Activated effector memory CD4-positive, alpha-beta T cell treated with anti-CD3 and anti-CD28 coated beads, Interleukin-2, amount 50 U/mL, for 16 hours (primary cell): ENCODE data around the gene DSPP.
A peak's percentile ranks its signal among the peaks of the same experiment; 100 is the strongest.
"Not testable (repeated sequence)": the region's sequence is repeated elsewhere in the genome, so short reads cannot be mapped to it uniquely, and the experiment has no call there.

Source experiments
- DNase-seq: peaks from one replicate; pipeline ENCODE4 v3.0.0-alpha.2; 2020

DSPP gene

DNA sequence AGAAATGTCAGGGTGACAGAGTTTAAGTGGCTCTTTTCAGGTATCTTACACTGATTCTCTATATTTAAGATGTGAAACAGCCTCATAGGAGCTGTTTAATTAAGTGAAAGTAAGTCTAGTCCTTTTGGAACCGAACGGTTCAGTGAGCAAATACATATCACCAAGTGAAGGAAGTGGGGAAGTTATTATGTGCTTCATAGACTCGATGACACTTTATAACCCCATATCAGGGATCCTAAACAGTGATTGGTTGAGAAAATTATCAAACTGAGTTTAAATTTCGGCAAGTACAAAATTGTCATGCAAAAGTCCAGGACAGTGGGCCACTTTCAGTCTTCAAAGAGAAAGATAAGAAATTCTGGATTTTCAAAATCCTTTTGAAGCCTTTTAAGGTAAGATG, at the start of gene DSPP:
TSS of gene DSPP (plus strand) at position 301 of the 400 bp plus-strand sequence. CDS start 2,380 bp downstream, outside the sequence.
- DNase-seq: no peak

DNA sequence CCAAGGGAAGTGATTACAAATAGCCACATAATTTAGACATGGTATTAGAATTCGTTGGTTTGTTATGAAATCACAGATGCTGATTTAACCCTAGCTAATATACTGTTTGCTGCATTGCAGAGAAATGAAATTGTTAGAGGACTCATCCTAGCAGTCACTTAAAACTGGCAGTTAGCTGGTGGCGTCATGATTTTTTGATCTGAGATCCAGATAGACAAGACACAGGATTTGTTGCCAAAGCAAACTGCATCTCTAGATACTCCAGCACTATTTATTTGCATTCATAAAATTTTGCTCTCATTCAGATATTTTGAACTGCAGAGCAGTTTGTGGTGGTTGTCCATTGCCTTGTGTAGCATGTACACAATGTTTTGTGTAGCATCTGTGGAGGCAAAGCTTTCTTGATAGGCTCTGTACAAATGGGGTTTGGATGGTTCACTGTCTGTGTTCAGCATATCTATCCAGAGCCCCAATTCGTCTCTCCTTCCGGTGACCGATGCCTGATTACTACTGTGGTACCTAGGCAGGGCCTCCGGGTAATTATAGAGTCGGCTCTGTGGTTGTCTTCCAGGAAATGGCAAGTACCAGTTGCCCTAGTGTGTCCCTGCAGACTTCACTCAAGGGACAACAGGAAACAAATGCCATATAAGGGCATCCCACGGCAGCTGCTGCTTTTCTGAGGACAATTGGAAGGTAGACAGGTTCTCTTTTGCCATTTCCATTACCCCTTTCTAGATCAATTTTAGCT, 49.1 kb upstream of the DSPP start:
- peak; percentile 64 for DNase-seq

DNA sequence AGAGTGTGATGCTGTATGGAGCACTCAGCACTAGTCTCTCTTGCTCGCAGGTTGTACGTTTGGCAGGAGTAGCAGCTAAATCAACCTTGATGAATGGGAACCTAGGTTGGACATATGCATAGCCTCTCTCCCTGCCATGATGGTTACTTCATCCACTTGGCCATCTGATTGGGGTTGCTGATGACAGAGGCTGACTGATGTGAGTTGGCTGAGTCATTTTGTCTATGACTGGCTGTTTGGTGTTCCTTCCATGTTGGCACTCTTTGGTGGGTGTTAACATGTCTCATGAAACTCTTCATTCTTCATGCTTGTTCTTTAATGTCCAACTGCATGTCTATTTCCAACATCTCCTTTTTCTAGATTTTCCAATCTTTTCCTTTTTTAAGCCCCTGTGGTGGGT, 47.5 kb upstream of the DSPP start:
- no peak for DNase-seq

DNA sequence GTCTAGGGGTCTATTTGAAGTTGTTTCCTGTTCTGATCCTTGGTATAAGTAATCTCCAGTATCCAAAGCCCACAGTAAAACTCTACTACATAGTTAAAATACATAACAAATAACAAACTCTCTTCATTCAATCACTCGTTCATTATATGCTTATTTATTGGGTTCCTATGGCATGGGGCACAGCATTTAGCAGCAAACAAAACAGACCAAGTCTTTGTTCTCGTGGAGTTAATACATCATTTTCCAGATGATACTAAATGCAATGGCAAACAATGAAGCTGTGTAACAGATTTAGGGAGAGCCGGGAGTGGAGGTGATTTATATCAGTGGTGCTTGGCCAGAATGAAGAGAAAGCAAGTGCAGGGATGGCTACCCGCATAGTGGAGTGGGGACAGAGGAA, 42.6 kb upstream of the DSPP start:
- DNase-seq: no peak

DNA sequence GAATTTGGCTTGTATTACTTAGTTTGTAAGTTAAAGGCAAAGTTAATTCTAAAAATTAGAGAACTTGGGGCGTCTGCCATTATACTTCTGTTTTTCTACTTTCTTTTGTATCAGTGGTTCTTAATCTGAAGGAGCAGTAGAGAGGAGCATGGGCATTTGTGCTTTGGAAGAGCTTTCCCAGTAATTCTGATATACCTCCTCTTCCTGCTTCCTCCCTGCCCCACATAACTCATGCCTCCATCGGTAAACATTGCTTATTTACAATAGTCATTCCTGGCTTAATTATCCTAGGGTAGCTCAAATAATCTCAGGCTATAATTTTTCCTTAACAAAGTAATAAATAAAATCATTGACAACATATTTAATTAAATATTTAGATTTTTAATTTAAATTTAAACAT, 42.1 kb upstream of the DSPP start:
- DNase-seq: no peak

DNA sequence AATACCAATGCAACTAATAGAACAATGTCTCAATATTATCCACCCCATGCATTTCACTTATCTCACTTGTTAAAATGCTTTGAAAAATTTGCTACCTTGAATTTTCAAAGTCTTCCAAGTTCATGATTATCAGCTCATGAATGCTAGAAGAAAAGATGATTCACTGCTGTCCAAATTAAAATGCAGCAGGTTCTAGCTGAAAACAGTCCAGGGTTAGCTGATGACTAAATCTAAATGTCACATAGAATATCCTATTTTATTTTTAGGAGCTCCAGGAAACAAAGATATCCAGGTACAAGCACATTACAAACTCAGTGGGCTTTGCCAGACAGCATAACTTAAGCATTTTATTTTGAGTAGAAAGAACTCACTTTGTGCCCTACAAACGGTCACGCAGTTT, 41.1 kb upstream of the DSPP start:
- no peak for DNase-seq

DNA sequence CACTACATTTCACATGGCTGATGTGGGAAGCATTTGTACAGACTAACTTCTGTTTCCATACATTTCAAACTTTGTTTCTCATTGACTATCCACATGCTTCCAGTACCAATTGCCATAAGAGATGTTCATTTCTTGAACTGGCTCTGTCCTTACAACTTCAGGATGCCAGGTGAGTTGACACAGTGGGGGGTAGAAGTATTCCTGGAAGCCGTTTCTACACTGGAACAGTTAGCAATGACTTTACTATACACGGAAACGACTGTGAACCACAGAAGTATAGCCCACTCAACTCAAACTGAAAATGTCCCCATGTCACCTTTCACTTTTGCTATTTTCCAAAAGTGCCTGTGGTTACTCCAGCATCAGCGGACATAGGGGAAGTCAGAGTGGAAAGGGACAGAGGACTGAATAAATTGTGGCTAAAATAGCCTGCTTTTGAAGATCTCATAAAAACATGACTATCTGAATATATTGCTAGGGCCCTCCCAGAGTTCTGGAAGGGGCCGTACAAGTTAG, 38.0 kb upstream of the DSPP start:
- no peak for DNase-seq

DNA sequence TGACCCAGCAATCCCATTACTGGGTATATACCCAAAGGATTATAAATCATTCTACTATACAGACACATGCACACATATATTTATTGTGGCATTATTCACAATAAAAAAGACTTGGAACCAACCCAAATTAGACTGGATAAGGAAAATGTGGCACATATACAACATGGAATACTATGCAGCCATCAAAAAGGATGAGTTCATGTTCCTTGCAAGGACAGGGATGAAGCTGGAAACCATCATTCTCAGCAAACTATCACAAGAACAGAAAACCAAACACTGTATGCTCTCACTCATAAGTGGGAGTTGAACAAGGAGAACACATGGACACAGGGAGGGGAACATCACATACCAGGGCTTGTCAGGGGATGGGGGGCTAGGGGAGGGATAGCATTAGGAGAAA, 34.0 kb upstream of the DSPP start:
- not testable (repeated sequence) for DNase-seq

DNA sequence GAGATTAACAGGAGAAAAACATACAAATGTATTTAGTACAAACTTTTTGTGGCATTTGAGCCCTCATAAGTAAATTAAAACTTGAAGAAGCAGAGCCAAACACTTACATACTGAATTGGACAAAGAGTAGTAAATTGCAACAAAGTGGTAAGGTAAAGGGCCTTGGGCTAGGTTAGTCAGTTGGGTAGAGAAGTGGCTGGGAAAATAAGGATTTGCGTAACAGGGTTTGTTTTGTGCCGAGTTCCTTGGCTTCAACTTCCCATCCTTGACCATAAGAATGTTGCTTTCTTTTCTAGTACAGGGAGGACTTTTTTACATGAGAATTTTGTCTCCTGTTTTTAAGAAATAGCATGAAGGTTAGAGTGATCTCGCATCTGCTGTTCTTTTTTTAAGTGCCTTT, 33.3 kb upstream of the DSPP start:
- DNase-seq: no peak

DNA sequence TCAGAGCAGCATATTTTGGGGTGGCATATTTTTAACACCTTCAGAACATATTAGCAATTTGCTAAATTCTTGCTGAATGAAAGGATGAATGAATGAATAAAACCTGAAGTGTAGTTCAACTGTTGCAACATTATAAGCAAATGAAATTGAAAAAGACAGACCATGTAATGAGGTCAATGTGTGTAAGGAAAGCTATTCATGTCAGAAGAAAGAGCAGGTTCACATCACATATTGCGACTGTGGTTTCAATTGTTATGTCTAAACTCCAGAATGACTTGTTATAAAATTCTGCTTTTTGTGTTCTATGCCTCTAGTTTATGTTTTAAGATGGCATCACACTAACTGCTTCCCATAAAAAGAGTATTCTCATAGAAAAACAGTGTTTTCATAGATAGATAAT, 32.9 kb upstream of the DSPP start:
- DNase-seq: no peak

DNA sequence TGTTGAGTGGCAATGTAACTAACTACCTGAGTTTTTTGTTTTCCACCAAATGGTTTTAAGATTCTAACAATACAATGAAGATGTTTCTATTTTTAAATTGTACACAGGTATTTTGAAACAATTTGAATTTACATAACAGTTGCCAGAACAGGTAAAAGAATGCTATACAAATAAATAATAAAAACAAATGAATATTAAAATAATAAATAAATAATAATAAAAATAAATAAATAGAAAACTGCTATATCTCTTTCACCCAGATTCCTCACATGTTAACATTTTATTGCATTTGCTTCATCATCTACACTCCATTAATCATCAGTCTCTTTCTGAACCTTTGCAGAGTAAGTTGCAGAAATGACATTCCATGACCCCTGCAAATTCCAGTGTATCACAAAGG, 32.3 kb upstream of the DSPP start:
- DNase-seq: no peak

DNA sequence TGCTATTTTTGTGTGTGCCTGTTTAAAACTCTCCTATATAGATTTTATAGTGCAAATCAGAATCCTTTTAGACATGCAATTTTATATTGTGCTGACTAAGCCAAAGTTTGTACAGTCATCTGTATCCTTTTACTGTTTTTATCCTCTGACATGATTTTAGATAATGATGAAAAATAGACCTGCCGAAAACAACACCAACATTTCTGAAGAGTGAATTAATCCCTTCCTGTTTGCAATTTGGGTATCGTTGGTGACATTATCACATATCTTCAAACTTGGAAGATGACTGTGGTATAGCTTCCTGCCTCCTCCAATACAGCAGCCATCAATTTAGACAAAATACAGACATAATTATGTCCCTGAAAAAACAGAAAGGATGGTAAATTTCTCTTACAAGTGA, 28.9 kb upstream of the DSPP start:
- no peak for DNase-seq

DNA sequence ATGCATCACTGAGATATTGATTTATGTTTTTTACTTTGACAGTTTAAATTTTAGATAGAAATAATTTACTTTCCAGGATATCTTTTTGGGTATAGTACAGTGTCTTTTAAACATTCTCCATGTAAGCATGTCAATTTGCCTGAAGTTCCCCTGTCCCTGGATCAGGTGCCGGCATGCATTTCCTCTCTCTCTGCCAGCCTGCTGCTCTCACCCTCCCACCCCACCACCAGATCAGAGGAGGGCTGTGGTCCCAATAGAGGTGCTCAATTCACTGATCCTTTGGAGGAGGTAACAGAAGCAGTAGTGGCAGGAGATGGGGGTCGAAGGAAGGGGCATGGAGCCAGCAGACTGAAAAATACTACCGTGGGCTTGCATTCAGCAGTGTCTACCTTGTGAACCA, 28.3 kb upstream of the DSPP start:
- no peak for DNase-seq

DNA sequence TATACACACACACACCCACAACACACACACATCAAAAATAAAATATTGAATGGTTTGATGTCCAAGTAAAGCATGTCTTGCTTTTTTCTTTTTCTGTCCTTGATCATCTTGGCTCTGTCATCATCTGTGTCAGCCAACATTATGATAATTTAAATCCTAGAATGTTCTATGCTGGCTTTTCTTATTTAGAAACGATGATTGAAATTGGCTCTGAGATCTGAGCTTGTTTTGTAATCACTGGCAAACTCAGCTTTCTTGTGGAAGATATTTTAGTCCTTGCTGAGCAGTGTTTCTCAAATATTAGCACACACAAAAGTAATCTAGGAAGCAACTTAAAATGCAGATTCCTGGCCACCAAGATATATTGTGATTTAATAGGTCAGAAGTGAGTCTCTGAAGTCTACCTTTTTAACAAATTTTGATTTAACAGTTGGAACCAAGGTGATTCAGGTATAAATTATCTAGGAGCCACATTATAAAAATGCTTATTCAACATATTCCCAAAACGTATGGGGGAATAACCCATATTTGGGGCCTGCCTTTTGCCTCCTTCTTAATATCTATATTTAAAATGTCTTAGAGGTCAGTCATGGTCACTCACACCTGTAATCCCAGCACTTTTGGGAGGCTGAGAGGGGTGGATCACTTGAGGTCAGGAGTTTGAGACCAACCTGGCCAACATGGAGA, 24.0 kb upstream of the DSPP start:
- no peak for DNase-seq

DNA sequence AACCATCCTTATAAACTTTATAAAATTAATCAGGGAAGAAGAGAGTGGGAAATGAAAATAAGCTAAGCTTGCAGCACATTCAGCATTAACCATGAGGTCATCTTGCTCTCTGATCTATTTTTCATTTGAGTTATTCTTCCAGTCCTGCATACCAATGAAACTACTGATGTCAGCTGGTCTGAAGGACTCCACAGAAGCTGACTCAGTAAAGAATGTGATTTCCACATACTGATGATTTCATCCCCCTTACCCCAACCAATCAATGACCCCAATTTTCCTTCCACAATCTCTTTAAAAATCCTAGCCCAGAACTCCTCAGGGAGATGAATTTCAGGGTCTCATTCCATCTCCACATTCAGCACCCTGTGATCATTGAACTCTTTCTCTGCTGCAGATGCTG, 18.8 kb upstream of the DSPP start:
- DNase-seq: no peak

DNA sequence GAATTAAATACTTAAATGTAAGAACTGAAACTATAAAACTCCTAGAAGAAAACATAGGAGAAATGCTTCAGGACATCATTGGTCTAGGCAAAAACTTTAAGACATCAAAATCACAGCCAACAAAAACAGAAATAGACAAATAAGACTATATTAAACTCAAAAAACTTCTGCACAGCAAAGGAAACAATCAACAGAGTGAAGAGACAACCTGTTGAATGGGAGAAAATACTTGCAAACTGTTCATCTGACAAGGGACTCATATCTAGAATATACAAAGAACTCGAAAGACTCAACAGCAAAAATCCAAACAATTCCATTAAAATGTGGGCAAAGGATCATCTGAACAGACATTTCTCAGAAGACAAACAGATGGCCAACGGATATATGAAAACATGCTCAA, 16.2 kb upstream of the DSPP start:
- DNase-seq: no peak

DNA sequence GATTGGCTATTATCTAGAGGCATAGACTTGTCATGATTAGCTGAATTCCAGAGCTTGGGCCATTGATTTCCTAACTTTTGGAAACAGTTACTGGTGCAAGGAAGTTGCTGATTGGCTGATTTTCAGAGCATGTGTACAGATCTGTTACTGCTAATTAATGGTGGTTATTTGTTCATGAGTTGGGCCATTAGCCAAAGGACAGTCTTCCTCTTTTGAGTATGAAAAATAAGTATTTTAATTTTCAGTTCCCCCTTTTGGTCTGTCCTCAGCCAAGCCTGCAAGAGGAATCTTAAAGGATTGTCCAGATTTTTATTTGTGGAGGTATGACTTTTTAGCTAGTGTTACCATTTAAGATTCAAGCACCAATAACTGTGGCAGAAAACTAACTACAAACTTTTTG, 7.0 kb upstream of the DSPP start:
- DNase-seq: no peak

DNA sequence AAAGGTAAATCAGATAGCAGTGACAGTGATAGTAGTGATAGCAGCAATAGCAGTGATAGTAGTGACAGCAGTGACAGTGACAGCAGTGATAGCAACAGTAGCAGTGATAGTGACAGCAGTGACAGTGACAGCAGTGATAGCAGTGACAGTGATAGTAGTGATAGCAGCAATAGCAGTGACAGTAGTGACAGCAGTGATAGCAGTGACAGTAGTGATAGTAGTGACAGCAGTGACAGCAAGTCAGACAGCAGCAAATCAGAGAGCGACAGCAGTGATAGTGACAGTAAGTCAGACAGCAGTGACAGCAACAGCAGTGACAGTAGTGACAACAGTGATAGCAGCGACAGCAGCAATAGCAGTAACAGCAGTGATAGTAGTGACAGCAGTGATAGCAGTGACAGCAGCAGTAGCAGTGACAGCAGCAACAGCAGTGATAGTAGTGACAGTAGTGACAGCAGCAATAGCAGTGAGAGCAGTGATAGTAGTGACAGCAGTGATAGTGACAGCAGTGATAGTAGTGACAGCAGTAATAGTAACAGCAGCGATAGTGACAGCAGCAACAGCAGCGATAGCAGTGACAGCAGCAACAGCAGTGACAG, 6.1 kb downstream of the DSPP start:
- no peak for DNase-seq

DNA sequence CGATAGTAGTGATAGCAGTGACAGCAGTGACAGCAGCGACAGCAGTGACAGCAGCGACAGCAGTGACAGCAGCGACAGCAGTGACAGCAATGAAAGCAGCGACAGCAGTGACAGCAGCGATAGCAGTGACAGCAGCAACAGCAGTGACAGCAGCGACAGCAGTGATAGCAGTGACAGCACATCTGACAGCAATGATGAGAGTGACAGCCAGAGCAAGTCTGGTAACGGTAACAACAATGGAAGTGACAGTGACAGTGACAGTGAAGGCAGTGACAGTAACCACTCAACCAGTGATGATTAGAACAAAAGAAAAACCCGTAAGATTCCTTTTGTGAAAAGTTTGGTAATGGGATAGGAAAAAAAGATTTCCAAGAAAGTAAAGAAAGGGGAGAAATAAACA, 7.9 kb downstream of the DSPP start:
- DNase-seq: no peak

DNA sequence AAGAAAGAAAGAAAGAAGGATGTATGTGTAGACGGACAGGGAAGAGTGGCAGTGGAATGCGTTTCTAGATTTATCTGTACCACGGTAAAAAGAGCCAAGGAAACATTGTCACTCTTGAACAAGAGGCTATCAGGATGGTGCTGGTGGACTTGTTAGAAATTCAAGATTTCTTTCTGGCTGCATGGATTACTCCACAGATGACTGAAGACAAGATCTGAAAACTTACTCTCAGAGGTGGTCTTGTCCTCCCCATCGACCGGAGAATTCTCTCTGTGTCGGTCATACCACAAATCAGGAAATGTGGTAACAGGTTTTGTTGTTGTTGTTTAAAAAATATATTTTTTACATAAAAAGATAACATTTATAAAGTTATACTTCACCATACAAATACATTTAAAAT, 11.8 kb downstream of the DSPP start:
- DNase-seq: no peak

DNA sequence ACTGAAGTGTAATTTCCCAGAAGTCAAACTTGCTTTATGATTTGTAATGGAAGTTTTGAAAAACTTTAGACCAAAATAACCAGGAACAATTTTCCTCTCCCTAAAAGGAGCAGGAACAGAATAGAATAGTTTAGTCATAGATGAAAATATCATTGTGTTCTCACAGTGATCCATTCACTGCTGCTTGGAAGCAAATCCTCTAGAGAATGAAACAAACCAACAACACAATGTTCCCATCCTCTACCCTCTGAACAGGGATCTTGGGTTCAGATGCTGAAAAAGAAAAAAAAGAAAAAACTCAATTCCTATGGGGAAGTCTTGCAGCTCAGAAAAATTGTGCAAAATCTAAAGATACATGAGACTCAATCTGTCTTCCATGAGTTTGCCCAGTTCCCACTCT, 12.2 kb downstream of the DSPP start:
- no peak for DNase-seq

DNA sequence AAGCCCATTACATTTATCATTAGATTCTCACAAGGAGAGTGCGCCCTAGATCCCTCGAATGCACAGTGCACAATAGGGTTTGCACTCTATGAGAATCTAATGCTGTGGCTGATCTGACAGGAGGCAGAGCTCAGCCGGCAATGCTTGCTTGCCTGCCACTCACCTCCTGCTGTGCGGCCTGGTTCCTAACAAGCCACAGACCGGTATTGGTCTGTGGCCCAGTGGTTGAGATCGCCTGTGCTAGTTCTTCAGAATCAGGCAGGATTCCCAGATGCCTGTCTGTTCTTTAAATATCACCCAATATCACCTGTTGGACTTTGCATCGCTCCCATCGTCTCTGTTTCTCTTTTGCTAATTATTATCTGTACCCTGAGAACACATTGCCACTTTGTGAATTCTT, 14.0 kb downstream of the DSPP start:
- no peak for DNase-seq

DNA sequence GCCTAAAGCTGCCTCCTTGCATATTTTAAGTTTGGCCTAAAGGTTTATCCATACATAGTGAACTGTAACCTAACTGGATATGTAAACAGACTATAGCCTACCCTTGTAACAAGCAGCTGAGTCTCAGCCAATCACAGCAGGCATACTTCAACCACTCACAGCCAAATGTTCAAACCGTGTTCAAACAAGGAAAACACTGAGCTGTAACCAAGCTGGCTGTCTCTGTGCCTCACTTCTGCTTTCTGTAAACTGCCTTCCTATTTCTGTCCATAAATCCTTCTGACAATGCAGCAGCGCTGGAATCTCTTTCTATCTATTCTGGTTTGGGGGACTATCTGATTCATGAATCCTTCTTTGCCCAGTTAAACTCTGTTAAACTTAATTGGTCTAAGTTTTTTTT, 16.4 kb downstream of the DSPP start:
- DNase-seq: no peak

DNA sequence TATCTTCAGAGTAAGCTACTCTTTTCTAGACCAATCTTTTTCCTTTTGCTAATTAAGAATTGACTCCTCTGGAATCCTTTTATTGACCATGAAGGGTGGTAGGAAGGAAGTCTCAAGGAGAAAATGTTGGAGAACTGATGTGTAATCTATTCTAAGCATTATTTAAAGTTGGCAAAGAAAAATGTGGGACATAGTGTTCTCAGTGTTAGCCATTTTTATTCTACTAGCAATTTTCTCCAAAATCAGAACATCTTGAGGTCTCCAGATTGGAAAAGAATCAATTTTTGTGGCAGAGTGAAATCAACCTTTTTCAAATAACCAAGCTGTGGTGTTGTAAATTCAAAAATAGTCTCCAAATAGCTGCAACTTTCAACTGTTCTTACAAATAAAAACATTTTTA, 23.3 kb downstream of the DSPP start:
- DNase-seq: no peak
